ENCODE results near the gene DCAF15.

Gene DCAF15

GRCh38 chr19:13995878-13996765, 43.8 kb downstream of the DCAF15 start:
- DNase-seq = no peak

- no peak for DNase-seq
Measured at GRCh38 chr19:13996928-13997630, 44.8 kb downstream of the DCAF15 start.

- no peak for DNase-seq
Measured at GRCh38 chr19:13997631-13997962, 45.3 kb downstream of the DCAF15 start.

GRCh38 chr19:13998426-13998825, 46.1 kb downstream of the DCAF15 start:
- no peak for DNase-seq

GRCh38 chr19:13999085-13999484, 46.8 kb downstream of the DCAF15 start:
- DNase-seq = no peak

- no peak for DNase-seq
Measured at GRCh38 chr19:14000691-14001375, 48.5 kb downstream of the DCAF15 start.

- DNase-seq = no peak
Measured at GRCh38 chr19:14002571-14003250, 50.4 kb downstream of the DCAF15 start.

- no peak for DNase-seq
Measured at GRCh38 chr19:14003251-14004055, 51.1 kb downstream of the DCAF15 start.

- no peak for DNase-seq
Measured at GRCh38 chr19:14004619-14005348, 52.5 kb downstream of the DCAF15 start.

GRCh38 chr19:14005349-14006084, 53.2 kb downstream of the DCAF15 start:
- peak; percentile 80 for DNase-seq

GRCh38 chr19:14006085-14006765, 53.9 kb downstream of the DCAF15 start, which contains the start of gene RFX1:
Gene RFX1, minus strand, starts transcription at chr19:14006320. Its CDS starts 12,477 bp downstream, at chr19:13993843.
- peak; percentile 98 for DNase-seq

- no peak for DNase-seq
Measured at GRCh38 chr19:14006766-14007562, 54.7 kb downstream of the DCAF15 start.
